ENCODE results near the gene RAPGEF2.

DNA sequence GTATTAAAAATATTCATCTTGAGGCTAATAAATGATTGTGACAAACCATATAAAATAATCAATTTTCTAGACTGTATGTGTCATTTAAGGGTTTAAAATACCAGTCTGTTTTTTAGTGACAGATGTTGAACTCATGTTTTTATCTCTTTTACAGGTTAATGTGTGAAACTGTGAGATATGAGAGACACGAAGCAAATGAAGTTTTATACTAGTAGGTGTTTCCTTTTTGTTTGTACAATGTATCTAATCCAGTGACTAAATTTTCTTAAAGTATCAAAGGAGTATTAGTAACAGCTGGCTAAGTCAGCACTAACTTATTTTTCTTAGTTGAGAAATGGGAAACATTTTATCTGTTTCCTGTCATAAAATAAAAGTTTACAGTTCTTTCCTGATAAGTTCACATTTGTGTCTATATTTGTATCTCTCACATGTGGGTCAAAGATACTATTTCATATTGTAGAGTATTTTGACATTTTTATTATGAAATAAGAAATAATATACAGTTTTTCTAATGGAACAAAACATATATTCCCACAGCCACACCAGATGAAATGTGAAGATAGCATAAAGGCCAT lies 90.3 kb downstream of the RAPGEF2 start:
- TF ChIP-seq CTCF (IDR thresholded peaks at IDR 0.05), result no peak
- TF ChIP-seq ZFX (IDR thresholded peaks at IDR 0.05; ENCODE audit: borderline replicate concordance), result no peak

Measured in 22Rv1 (cell line).